GM19397 (cell line): ENCODE data around the gene HORMAD2.

ENCODE experiments used
- ATAC-seq: cut with Tn5 transposase; IDR thresholded peaks from one replicate; pipeline ENCODE4 v1.9.1; 2021; ENCODE audit warnings: mild to moderate bottlenecking, moderate library complexity; ENCODE audit not compliant: unreplicated experiment

The HORMAD2 gene

GRCh38 chr22:30224161-30224857 lies 144.0 kb downstream of the HORMAD2 start:
- no peak for ATAC-seq

- ATAC-seq, result no peak
Measured at GRCh38 chr22:30225220-30225927, 145.1 kb downstream of the HORMAD2 start.

GRCh38 chr22:30226192-30226832 lies 146.0 kb downstream of the HORMAD2 start:
- ATAC-seq, result no peak
